Gastrocnemius medialis (tissue), 4 donors: ENCODE results near the gene TMEM175. TPM values are rescaled to one million over a fixed set of nuclear protein-coding genes. Genes with fewer than 3 reads are reported as not detected.

Source experiments
- ATAC-seq, 2 donors: fragments of 150-250 bp; one replicate each; pipeline ENCODE4 v1.9.1; 2016
- DNase-seq, 2 donors: peaks; one replicate each; pipeline ENCODE4 v3.0.0-alpha.2; 2019
- H3K27ac ChIP-seq, 4 donors: fragments of 200-600 bp; sonication (generic); 1 replicate in 1 of 4; 2 replicates in 3 of 4; pipeline ENCODE4 v1.5.1; 2016 to 2018; ENCODE audit warnings: mild to moderate bottlenecking in 2 of 4, moderate library complexity in 1 of 4
- H3K27me3 ChIP-seq, 3 donors: fragments of 200-600 bp; sonication (generic) in 2 of 3; 1 replicate in 1 of 3; 2 replicates in 2 of 3; pipeline versions ENCODE4 v1.5.1 to v1.6.0; 2016 to 2019; ENCODE audit warnings: mild to moderate bottlenecking in 1 of 3, moderate library complexity in 1 of 3
- H3K36me3 ChIP-seq, 2 donors: fragments of 200-600 bp; sonication (generic) in 1 of 2; one replicate each; pipeline ENCODE4 v1.5.1; 2017 to 2018
- H3K4me1 ChIP-seq, 2 donors: fragments of 200-600 bp; sonication (generic) in 1 of 2; one replicate each; pipeline ENCODE4 v1.5.1; 2016 to 2017; ENCODE audit warnings: mild to moderate bottlenecking in 2 of 2
- H3K4me3 ChIP-seq, 4 donors: fragments of 200-600 bp; sonication (generic) in 3 of 4; 1 replicate in 1 of 4; 2 replicates in 3 of 4; pipeline ENCODE4 v1.5.1; 2016 to 2019; ENCODE audit warnings: mild to moderate bottlenecking in 2 of 4
- H3K9me3 ChIP-seq, 3 donors: fragments of 200-600 bp; sonication (generic) in 2 of 3; 1 replicate in 1 of 3; 2 replicates in 2 of 3; pipeline ENCODE4 v1.5.1; 2016 to 2019
- CTCF ChIP-seq, 5 experiments: fragments of 450-650 bp in 3 of 5; fragments of 200-600 bp in 2 of 5; sonication (generic) in 2 of 5; IDR thresholded peaks in 4 of 5; conservative IDR thresholded peaks in 1 of 5; 1 replicate in 4 of 5; 2 replicates in 1 of 5; pipeline ENCODE4 v1.5.1; 2016 to 2019; ENCODE audit warnings: antibody characterized with exemption in 5 of 5, mild to moderate bottlenecking in 3 of 5, moderate library complexity in 3 of 5
- POLR2A ChIP-seq, 2 donors: fragments of 450-650 bp; IDR thresholded peaks; one replicate each; pipeline ENCODE4 v1.6.1; 2017; ENCODE audit warnings: antibody characterized with exemption in 2 of 2, mild to moderate bottlenecking in 2 of 2, moderate library complexity in 2 of 2
- in situ Hi-C, 4 donors: fragments of 200-750 bp; cut with MboI; loops; one replicate each; pipeline versions ENCODE4 v1.15.0 to v1.8.0; 2017; ENCODE audit warnings: low sequenced_read_pairs in 4 of 4
- intact Hi-C: fragments of 100-400 bp; cut with DNase I; formaldehyde crosslinking; loops from one replicate; pipeline ENCODE4 v1.15.1; 2023; ENCODE audit warnings: low total_unique reads
- total RNA-seq, 4 donors: library from RNA; depleted of rRNA; stranded (reverse); fragments of >200 nt; gene quantifications; one replicate each; pipeline versions ENCODE4 v1.1.0 to v1.2.3, GENCODE V29; 2016

TMEM175 gene
- total RNA-seq, 4 donors from 2014 or later: 15.3 to 29.6 (median 20.8) TPM

DNA sequence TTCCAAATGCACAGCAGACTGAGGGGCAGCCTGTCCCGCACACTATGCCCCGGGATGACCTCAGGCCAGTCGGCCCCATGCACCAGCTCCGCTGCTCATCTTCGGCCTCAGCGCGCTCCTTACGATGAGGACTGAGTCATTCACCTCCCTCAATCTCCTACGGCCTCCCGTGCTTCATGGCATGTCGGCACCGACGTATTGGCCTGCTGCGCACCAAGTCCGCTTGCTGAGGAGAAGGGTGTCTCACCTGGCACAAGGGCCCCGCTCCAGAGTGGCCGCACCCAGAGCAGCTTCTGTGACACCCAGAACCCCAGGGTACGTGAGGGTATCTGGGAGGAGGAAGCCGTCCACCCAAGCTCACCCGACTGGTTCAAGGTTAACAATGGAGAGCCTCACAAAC lies 35.6 kb upstream of the TMEM175 start:
- intact Hi-C loops: no loop called here
- in situ Hi-C loops: no loop called here
- DNase-seq (no peak), ATAC-seq (no peak)
- Histone ChIP-seq H3K27me3 (no peaks in the 10 kb centered on the region), H3K36me3 (peaks cover 0 to 52% of the 10 kb centered on the region in 2 donors), H3K27ac (no peak overlapping the region), H3K4me3 (no peak overlapping the region), H3K9me3 (no peaks in the 10 kb centered on the region), H3K4me1 (no peaks in the 10 kb centered on the region)
- TF ChIP-seq POLR2A (IDR thresholded peaks at IDR 0.05) (no peak), CTCF (IDR thresholded peaks at IDR 0.05 in 4 of 5, conservative IDR thresholded peaks at IDR 0.05 in 1 of 5) (no peak)

DNA sequence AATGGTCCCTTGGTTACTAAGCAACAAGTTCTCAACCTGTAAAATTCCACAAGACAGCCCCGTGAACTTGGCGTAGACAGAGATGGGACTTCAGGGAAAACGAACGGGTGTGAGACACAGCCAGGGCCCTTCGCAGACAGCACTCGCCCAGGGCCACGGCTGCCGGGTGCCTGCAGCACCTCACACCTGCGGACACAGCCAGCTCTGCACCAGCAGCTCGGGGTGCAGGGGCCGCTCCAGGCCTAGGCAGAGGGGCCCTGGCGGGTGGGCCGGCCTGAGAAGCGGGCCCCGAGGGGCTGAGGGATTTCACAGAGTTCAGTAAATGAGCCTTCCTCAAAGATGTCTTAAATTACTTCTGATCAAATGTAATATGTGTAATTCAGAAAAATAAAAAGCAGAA lies 34.1 kb upstream of the TMEM175 start:
- intact Hi-C loops (no loop called here), in situ Hi-C loops (no loop called here)
- Histone ChIP-seq H3K36me3 (peaks cover 0 to 42% of the 10 kb centered on the region in 2 donors), H3K27me3 (no peaks in the 10 kb centered on the region), H3K4me1 (no peaks in the 10 kb centered on the region), H3K4me3 (no peak overlapping the region), H3K27ac (no peak overlapping the region), H3K9me3 (no peaks in the 10 kb centered on the region)
- ATAC-seq (no peak), DNase-seq (no peak)
- no peak for TF ChIP-seq CTCF (IDR thresholded peaks at IDR 0.05 in 4 of 5, conservative IDR thresholded peaks at IDR 0.05 in 1 of 5)
- TF ChIP-seq POLR2A (IDR thresholded peaks at IDR 0.05): no peak

DNA sequence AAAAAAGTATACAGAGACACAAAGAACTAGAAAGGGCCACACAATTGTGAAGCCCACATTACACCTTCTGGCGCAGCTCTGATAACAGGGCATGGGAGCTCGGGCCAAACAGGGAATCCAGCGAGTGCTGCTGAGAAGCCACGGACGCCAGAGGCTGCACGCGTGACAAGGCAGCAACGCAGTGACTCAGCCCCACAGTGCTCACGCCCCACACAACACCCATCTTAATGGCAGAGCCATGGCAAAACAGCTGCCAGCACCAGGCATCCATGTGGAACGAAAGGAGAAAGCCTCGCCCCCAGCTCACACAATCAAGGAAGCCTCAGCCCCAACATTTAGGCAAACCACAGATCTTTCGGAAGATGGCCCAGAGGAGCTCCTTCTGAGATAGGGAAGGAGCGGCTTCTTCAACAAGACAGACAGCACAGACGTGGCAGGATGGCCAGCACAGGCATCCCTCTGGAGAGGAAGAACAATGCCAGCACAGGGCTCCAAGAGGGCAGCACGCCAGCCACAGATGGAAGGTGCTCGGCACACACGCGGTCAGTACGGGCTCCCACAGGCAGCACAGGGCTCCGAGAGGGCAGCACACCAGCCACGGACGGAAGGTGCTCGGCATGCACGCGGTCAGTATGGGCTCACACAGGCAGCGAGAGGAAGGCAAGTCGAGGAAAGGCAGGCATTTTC lies 33.2 kb upstream of the TMEM175 start:
- Histone ChIP-seq H3K9me3 (no peaks in the 10 kb centered on the region), H3K27ac (no peak overlapping the region), H3K4me1 (no peaks in the 10 kb centered on the region), H3K4me3 (no peak overlapping the region), H3K27me3 (no peaks in the 10 kb centered on the region), H3K36me3 (peaks cover 0 to 43% of the 10 kb centered on the region in 2 donors)
- intact Hi-C loops: no loop called here
- in situ Hi-C loops: no loop called here
- TF ChIP-seq CTCF (IDR thresholded peaks at IDR 0.05 in 4 of 5, conservative IDR thresholded peaks at IDR 0.05 in 1 of 5): no peak
- no peak for TF ChIP-seq POLR2A (IDR thresholded peaks at IDR 0.05)
- DNase-seq: no peak
- ATAC-seq: no peak

- Histone ChIP-seq H3K36me3 (peaks cover 0 to 47% of the 10 kb centered on the region in 2 donors), H3K9me3 (no peaks in the 10 kb centered on the region), H3K4me3 (no peak overlapping the region), H3K4me1 (no peaks in the 10 kb centered on the region), H3K27ac (no peak overlapping the region), H3K27me3 (no peaks in the 10 kb centered on the region)
- DNase-seq (no peak), ATAC-seq (no peak)
- TF ChIP-seq CTCF (IDR thresholded peaks at IDR 0.05 in 4 of 5, conservative IDR thresholded peaks at IDR 0.05 in 1 of 5): no peak
- TF ChIP-seq POLR2A (IDR thresholded peaks at IDR 0.05): no peak
- in situ Hi-C loops (no loop called here), intact Hi-C loops (no loop called here)
Observed at GRCh38 chr4:899556-899906, 32.7 kb upstream of the TMEM175 start.

GRCh38 chr4:900073-900472 lies 32.2 kb upstream of the TMEM175 start:
- no peaks in the 10 kb centered on the region for H3K27me3 ChIP-seq
- H3K36me3 ChIP-seq: peaks cover 0 to 49% of the 10 kb centered on the region in 2 donors
- H3K27ac ChIP-seq: no peak overlapping the region
- ATAC-seq: no peak
- intact Hi-C loops: no loop called here
- TF ChIP-seq CTCF (IDR thresholded peaks at IDR 0.05 in 4 of 5, conservative IDR thresholded peaks at IDR 0.05 in 1 of 5): no peak
- no peak for TF ChIP-seq POLR2A (IDR thresholded peaks at IDR 0.05)
- DNase-seq: no peak
- H3K4me1 ChIP-seq: no peaks in the 10 kb centered on the region
- no peaks in the 10 kb centered on the region for H3K9me3 ChIP-seq
- in situ Hi-C loops: no loop called here
- no peak overlapping the region for H3K4me3 ChIP-seq
